Metanephros (tissue), 2 donors: ENCODE results near the gene IMPDH2. TPM values are rescaled to one million over a fixed set of nuclear protein-coding genes. Genes with fewer than 3 reads are reported as not detected.
A peak's percentile ranks its signal among the peaks of the same experiment; 100 is the strongest.

Experiments used
- small RNA-seq: library from RNA; depleted of rRNA; stranded (forward); fragments of <200 nt; gene quantifications from one replicate; pipeline ENCODE3, GENCODE V24; 2014; ENCODE audit warnings: low replicate concordance
- total RNA-seq: library from RNA; depleted of rRNA; stranded (reverse); fragments of >200 nt; gene quantifications from one replicate; pipeline ENCODE4 v1.2.3, GENCODE V29; 2014

The IMPDH2 gene
- total RNA-seq, result 214 TPM

GRCh38 chr3:49028673-49029562, at the start of gene IMPDH2:
IMPDH2 (minus strand) TSS chr3:49029398; CDS start chr3:49029350, 48 bp downstream.

GRCh38 chr3:49021813-49022687, 7.1 kb downstream of the IMPDH2 start, which contains the start of gene NDUFAF3:
NDUFAF3 (plus strand) TSS chr3:49022121; CDS start chr3:49022145, 24 bp downstream.

DNA sequence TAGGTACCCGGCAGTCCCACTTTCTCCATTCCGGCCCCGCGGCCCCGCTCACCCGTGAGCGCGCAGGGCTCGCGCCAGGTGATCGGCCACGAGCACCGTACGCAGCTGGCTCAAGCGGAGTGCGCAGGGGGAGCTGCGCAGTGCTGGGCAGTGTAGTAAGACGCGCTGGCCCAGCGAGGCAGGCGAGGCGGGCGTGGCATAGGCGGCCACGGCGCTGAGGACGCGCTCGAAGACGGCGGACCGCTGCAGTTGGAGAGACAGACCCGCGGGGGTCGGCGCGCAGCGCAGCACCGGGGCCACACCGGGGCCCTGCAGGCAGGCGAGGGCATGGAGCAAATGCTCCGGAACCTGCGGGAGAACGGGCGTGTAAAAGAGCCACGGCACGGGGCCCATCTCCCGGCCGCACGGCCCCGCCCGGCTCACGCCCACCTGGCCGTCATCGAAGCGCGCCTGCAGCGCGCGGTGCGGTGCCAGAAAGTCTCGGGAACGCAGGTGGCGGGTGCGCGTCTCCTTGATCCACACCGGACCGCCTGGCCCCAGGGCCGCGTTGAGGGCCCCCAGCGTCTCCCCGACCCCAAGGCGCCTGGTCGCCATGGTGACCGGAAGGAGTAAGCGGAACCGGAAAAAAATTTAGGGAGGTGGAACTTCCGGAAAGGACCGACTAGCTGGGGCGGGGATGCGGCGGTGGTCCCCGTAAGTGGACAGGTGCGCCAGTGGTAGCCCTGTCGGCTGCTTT, 11.1 kb downstream of the IMPDH2 start, which contains the start of gene DALRD3:
Gene DALRD3, minus strand, starts transcription at position 610 of the 736 bp plus-strand sequence. Its CDS starts 16 bp downstream, at position 594.

GRCh38 chr3:49007068-49007770, 22.0 kb downstream of the IMPDH2 start, which contains the start of gene WDR6:
WDR6 (plus strand) TSS chr3:49007391; CDS start chr3:49007432, 41 bp downstream.

GRCh38 chr3:48989796-48990635, 39.2 kb downstream of the IMPDH2 start, which contains the start of gene P4HTM:
P4HTM (plus strand) TSS chr3:48990241; CDS start chr3:48990257, 16 bp downstream.

Small RNA genes within 50 kb of the gene (small RNA-seq; reads per million reads assigned to genes)
- gene MIR191 (3,526 reads per million, percentile 100 among the genes with 10 or more reads in this experiment), gene MIR425 (28.9 reads per million, percentile 96 among the genes with 10 or more reads in this experiment)

Other genes starting within 250 kb of the IMPDH2 start
- 24.2 TPM for gene PRKAR2A, start 181.5 kb downstream of the IMPDH2 start, total RNA-seq
- 15.2 TPM for gene SLC25A20, start 130.5 kb downstream of the IMPDH2 start, total RNA-seq
- gene ARIH2, start 110.6 kb downstream of the IMPDH2 start, total RNA-seq, result 86.1 TPM
- 51.4 TPM for gene P4HTM, start 39.2 kb downstream of the IMPDH2 start, total RNA-seq
- 137 TPM for gene WDR6, start 22.0 kb downstream of the IMPDH2 start, total RNA-seq
- 52.2 TPM for gene DALRD3, start 10.8 kb downstream of the IMPDH2 start, total RNA-seq
- 73.9 TPM for gene NDUFAF3, start 7.3 kb downstream of the IMPDH2 start, total RNA-seq
- gene QRICH1, start 64.7 kb upstream of the IMPDH2 start, total RNA-seq, result 75.6 TPM
- 465 TPM for gene QARS1, start 75.4 kb upstream of the IMPDH2 start, total RNA-seq
- gene USP19, start 91.4 kb upstream of the IMPDH2 start, total RNA-seq, result 75.8 TPM
- 537 TPM for gene LAMB2, start 103.7 kb upstream of the IMPDH2 start, total RNA-seq
- gene CCDC71, start 136.9 kb upstream of the IMPDH2 start, total RNA-seq, result 20.4 TPM
- 39.2 TPM for gene KLHDC8B, start 142.2 kb upstream of the IMPDH2 start, total RNA-seq
- gene C3orf62, start 247.8 kb upstream of the IMPDH2 start, total RNA-seq, result 5.2 TPM